ENCODE measurements around the gene POLE4.

GRCh38 chr2:74911061-74911460 is 47.4 kb upstream of the POLE4 start:
- TF ChIP-seq CTCF (IDR thresholded peaks at IDR 0.05) (no peak), POLR2A (IDR thresholded peaks at IDR 0.05) (no peak)
